HG03097 (cell line): ENCODE measurements around the gene CEP70.
A peak's percentile ranks its signal among the peaks of the same experiment; 100 is the strongest.
"Not testable (repeated sequence)": the region's sequence is repeated elsewhere in the genome, so short reads cannot be mapped to it uniquely, and the experiment has no call there.

Source experiments
- ATAC-seq: cut with Tn5 transposase; IDR thresholded peaks from one replicate; pipeline ENCODE4 v1.9.1; 2021; ENCODE audit not compliant: unreplicated experiment, low FRiP score

CEP70 gene, protein sequence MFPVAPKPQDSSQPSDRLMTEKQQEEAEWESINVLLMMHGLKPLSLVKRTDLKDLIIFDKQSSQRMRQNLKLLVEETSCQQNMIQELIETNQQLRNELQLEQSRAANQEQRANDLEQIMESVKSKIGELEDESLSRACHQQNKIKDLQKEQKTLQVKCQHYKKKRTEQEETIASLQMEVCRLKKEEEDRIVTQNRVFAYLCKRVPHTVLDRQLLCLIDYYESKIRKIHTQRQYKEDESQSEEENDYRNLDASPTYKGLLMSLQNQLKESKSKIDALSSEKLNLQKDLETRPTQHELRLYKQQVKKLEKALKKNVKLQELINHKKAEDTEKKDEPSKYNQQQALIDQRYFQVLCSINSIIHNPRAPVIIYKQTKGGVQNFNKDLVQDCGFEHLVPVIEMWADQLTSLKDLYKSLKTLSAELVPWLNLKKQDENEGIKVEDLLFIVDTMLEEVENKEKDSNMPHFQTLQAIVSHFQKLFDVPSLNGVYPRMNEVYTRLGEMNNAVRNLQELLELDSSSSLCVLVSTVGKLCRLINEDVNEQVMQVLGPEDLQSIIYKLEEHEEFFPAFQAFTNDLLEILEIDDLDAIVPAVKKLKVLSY

DNA sequence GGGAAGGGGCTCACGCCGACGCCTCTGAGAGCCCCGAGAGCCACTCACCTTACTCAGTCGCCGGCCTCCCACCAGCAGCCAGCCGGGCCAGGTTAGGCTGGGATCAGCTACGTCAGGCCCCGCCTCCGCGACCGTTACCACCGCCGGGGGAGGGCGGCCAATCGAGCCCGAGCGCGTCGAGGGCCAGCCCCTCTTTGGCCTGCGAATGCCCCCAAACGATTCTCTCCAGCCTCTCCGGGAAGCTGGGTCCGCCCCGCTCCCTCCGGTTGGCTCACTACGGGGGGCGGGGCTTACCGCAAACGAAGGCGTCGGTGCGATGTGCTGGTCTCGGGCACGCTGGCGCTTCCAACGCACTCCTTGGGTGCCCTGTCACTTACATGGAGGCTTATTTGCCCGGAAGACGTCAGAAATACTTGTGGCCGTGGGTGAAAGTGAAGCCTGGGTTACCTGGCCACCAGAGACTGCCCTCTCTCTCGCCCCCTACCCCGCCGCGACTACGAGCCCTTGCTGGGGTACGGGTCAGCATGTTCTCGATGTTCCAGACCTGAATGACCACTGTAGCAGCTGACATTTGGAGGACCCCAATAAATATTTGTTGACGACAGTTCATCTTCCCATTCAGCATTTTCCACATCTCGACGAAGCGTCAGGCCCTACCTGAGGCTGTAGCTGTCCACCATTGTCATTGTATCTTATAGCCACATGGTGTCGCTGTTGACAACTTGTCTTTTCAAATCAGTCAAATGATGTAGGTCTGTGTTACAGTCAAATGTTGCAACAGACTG is at the start of gene CEP70:
Gene CEP70, minus strand, starts transcription at position 111 of the 785 bp plus-strand sequence. CDS start 21,333 bp downstream, outside the sequence.
- peak; percentile 76 for ATAC-seq

DNA sequence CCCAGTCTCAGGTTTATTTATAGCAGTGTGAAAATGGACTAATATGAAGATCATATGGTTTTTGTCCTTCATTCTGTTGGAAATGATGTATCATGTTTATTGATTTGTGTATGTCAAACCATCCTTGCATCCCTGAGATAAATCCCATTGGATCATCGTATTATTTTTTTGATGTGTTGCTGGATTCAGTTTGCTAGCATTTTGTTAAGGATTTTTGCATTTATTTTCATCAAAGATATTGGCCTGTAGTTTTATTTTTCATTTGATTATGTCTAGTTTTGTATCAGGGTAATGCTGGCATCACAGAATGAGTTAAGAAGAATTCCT is 48.8 kb upstream of the CEP70 start:
- ATAC-seq: no peak

DNA sequence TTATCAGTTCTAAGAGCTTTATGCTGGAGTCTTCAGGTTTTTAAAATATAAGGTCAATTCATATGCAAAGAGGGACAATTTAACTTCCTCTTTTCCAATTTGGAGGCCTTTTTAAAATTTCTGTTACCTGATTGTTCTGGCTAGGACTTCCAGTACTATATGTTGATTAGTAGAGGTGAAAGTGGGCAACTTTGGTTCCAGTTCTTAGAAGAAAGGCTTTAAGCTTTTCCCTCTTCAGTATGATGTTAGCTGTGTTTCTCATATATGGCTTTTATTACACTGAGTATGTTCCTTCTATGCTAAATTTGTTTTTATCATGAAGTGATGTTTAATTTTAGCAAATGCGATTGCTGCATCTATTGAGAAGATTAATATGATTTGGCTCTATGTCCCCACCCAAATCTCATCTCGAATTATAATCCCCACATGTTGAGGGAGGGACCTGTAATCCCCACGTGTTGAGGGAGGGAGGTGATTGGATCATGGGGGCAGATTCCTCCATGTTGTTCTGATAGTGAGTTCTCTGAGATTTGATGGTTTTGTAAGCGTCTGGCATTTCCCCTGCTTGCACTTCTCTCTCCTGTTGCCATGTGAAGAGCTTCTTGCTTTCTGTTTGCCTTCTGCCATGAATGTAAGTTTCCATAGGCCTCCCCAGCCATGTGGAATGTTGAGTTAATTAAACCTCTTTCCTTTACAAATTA is 48.3 kb upstream of the CEP70 start:
- no peak for ATAC-seq

DNA sequence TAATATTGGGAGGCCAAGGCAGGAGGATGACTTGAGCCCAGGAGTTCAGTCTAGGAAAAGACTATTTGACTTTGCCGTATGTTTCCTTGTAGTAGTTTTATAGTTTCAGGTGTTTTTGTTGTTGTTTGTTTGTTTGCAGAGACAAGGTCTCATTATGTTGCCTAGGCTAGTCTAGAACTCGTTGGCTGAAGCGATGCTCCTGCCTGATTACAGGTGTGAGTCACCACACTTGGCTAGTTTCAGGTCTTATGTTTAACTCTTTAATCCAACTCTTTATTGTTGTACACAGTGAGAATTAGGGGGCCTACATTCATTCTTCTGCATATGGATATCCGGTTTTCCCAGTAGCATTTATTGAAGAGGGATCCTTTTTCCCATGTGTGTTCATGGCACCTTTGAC is 46.5 kb upstream of the CEP70 start:
- ATAC-seq: no peak

DNA sequence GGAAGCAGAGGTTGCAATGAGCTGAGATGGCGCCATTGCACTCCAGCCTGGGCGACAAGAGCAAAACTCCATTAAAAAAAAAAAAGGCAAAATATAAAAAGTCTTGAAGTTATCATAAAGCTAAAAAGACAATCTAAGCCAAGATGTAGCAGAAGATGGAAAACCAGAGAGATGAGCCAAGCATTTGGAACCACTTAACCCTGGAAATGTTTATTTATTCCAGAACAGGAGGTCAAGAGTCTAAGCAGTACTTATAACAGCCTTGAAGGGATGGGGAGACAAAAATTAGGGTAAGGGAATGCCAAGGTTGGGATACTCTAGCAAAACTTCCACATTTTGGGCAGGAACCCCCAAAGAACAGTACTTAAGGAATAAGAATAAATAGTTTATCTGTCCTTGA is 44.6 kb upstream of the CEP70 start:
- ATAC-seq: no peak

DNA sequence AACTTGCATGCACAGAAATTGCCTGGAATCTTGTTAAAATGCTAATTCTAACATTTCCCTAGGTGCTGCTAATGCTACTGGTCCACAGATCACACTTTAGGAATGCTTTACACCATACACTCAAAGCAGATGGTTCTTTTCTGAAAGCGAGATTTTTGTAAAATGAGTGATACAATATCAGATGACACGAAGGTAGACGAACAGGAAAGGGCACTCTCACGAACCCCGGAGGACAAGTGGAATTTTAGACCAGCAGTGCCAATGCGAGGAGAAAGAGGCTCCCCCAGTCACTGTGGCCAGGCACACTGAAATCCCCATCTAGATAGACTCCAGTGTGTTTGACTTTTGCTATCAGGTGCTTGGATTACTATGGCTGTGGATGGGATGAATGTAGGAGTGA is 35.5 kb upstream of the CEP70 start:
- ATAC-seq: no peak

DNA sequence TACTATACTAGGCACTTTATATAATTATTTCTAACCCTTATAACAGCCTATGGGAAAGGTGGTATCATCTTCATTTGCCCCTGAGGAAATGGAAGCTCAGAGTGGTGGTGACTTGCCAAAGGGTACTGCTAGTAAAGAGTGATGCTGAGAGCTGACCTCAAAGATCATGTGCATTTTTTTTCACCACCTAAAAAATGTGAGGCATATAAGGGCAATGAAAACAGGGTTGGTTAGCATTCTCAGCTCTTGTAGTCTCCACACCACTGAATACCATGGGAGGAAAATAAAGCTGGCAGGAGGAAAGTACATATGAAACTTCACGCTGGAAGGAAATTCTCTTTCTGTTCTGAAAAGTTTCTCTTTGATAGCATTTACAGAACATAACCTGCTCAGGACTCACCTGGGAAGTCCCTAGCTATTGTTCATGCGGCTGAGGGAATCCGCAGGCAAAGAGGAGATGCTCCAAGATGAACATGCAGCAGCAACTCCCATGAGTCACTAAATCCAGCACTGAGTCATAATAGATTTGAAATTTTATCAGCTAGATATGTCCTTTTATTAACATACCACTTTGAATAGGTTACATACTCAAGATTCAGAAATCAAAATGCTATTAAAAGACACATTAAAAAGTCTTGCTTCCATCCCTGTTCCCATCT is 31.8 kb upstream of the CEP70 start:
- no peak for ATAC-seq

DNA sequence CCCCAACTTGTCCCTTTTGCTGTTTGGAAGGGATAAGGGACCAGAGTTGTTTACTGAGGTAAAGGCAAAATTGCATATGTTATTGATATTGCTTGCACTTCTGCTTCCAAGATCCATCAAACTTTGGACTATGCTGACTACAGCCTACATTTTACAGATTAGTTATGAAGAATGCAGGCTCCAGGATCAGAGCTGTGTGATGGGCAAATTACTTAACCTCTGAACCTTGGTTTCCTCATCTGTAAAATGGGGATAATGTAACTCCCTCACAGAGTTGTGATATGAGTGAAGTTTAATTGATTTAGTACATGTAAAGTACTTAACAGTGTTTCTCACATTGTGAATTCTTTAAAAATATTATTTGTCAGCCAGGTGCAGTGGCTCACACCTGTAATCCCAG is 30.5 kb upstream of the CEP70 start:
- ATAC-seq: no peak

DNA sequence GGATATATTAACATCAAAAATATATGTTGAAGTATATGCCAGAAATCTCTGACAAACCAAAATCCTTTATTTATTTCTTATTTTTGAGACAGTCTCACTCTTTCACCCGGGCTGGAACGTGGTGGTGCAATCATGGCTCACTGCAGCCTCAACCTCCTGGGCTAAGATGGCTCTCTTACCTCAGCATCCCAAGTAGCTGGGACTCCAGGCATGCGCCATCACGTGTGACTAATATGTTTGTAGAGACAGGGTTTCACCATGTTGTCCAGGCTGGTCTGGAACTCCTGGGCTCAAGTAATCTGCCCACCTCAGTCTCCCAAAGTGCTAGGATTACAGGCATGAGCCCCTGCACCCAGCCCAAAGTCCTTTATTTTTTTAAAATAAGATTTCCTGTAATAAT is 26.4 kb upstream of the CEP70 start:
- no peak for ATAC-seq

DNA sequence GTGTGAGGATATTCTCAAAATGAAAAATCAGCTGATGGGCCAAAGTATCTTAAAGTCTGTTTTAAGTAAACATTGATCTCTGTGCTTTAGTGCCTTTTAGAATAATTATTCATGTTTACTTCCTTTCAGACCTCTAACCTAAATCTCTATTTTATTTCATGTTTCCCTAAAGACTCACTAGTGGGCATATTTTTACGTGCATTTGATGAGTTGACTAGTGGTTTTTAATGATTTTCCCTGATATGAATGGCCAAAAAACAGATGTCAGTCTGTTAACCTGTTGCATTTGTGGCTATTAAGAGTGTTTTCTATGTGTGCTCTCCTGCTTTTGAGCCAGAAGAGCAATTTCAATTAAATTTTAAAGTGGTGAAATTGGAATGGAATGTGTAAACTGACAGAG is 21.4 kb upstream of the CEP70 start:
- ATAC-seq: no peak

DNA sequence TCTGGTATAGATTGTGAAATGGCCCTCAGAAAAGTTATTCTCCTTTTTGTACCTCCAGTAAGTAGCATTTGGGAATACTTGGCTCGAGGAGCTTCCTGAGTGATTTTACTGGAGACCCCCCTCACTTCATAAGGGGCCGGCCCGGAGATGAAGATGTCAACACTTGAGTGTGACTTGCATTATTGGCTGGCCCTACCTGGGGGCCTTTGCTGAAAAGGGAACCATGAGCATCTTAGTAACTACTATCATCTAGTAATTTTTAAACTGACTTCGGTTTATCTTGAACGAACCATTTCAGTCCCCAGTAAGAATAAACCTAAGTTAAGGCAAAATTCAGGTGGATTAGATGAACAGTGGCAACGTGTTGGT is 15.8 kb upstream of the CEP70 start:
- no peak for ATAC-seq

DNA sequence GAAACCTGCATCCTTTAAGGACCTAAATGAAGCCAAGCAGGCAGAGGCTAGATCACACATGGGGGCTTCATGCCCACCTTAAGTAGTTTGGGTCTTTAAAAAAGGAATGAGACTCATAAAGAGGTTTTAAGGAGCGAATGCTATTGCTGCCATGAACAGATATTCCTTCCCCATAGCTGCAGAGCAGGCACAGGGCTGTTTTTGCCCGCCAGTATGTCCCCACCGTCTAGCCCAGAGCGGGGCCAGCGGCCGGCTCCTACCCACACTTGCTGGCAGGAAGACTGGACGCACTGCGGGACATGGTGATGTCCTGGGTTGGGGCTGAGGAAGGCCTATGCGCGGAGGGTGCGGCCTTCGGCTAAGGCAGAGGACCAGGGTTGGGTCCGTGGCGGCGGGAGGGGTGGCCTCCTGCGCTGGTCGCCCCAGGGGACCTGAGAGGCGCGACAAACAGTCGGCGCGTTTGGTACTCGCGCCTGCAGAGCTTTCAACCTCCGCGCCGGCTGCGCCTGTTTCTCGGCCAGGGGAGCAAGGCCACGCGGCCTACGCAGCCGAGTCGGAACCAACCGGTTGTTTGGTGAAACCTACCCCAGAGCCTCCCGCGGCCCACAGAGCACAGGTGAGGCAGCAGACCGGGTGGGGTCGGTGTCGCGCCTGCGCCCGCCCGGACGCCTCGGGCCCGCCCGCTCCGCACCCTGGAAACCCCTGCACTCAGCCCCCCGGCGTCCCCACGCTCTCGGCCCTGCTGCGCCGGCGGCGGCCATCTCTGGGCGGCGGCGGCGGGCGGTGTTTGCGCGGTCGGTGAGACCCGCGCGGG is 14.5 kb upstream of the CEP70 start, which contains the start of gene FAIM:
Gene FAIM, plus strand, starts transcription at position 450 of the 814 bp plus-strand sequence. CDS start 10,956 bp downstream, outside the sequence.
- peak; percentile 55 for ATAC-seq

DNA sequence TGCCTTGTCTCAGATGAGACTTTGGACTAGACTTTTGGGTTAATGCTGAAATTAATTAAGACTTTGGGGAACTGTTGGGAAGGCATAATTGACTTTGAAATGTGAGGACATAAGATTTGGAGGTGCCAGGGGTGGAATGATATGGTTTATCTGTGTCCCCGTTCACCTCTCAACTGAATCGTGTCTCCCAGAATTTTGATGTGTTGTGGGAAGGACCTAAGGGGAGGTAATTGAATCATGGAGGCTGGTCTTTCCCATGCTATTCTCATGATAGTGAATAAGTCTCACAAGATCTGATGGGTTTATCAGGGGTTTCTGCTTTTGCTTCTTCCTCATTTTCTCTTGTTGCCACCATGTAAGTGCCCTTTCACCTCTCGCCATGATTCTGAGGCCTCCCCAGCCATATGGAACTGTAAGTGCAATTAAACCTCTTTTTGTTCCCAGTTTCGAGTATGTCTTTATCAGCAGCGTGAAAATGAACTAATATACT is 10.1 kb upstream of the CEP70 start:
- ATAC-seq: not testable (repeated sequence)

DNA sequence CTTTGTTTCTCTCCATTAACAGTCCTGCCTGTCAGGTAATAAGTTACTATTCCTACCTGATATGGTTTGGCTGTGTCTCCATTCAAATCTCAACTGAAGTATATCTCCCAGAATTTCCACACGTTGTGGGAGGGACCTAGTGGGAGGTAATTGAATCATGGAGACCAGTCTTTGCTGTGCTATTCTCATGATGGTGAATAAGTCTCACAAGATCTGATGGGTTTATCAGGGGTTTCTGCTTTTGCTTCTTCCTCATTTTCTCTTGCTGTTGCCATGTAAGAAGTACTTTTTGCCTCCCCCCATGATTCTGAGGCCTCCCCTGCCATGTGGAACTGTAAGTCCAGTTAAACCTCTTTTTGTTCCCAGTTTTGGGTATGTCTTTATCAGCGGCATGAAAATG is 7.6 kb upstream of the CEP70 start:
- ATAC-seq: not testable (repeated sequence)

DNA sequence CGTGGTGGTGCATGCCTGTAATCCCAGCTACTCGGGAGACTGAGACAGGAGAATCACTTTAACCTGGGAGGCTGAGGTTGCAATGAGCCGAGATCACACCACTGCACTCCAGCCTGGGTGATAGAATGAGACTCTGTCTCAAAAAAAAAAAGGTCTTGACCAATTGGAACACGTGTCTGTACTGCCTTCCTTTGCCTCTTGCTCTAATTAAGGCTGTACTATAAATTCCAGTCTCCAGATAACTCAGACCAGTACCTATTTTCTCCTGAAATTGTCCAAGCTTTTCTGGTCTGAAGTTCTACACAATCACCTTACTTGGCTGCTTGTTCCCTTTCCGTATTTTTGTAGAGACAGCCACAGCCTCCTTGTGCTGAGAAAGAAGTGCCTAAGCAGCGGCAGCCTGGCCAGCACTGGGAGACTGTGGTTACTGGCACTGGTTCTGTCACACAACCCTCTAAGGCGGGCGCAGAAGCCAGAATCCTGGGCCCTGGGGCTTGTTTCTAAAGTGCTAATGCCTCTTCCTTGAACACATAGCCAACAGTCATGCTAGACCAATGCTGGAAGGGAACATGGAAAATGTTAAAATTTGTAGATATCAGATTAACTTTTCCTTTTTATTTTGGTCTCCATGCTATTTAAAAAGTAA is 6.2 kb upstream of the CEP70 start:
- ATAC-seq: no peak

DNA sequence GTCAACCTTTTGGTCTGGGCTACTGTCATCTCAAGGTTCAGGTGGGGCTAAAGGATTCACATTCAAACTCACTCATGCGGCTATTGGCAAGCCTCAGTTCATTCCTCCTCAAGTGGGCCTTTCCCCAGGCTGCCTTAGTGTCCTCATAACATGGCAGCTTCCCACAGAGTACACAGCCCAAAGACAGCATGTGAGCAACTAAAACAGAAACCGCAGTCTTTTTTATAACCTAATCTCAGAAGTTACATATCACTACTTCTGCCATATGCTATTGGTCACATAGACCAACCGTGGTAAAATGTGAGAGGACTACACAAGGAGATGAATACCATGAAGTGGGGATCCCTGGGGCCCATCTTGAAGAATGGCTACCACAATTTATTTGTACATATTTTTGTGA is 4.5 kb upstream of the CEP70 start:
- no peak for ATAC-seq

DNA sequence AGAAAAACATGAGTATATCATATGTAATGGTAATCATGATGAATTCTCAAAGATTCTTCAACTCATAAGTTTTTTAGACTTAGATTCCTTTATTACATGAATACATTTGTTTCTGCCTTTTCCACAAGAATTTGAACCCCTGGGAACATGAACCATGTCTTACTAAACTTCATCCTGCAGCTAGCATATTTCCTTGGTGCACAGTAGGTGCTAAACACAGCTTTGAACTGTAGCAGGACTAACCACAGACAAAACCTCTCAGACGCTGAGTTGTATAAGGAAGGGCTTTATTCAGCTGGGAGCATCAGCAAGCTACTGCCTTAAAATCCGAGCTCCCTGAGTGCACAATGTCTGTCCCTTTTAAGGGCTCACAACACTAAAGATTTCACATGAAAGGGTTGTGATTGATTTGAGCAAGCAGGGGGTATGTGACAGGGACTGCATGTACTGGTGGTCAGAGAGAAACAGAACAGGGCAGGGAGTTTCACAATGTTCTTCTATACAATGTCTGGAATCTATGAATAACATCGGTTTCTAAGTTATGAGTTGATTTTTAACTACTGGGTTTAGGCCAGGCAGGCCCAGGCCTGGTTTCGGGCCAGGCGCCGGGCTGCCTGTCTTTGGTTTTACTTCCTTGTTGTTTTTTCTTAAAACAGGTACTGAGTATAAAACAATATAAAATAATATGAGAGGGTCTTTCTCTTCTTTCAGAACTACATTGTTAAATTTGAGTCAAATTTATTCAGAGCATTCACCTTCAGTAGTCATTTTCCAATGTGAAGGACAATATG is 3.3 kb upstream of the CEP70 start:
- ATAC-seq: not testable (repeated sequence)

DNA sequence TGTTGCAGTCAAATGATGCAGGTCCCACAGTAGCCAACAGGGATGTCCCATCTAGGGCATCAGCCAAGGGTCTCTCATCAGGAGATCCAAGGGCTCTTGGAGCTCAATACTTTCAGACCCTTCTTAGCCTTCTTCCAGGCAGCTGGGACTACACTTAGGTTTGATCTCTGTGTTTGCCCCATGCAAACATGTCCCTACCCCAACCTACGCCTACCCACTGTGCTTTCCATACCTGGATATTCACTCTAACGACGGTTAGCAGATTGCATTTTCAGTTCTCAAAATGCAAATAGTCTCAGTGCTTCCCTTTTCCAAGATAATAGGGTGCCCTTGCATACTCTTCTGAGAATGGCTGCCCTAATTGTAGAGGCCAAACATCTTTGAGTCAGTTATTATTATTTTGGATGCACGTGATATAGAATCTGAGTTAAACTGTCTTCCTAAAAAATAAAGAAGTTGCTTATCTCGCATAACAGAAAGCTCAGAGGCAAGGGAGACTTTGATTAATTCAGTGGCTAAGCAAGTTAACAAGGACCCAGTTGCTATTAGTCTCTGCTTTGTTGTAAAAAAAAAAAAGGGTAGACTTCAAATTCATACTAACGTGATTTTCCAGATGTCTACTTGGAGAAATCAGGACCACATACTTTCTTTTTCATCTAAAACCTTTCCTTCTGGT is 1.0 kb upstream of the CEP70 start:
- no peak for ATAC-seq
